BLaER1 treated with 17β-estradiol and CSF1 and Interleukin-3, amounts not matched to agents 10 nM and 100 nM (cell line): Measurements from ENCODE around the gene OR2T1.

ENCODE experiments used
- H3K27ac ChIP-seq, 11 experiments: shearing (Covaris generic); formaldehyde crosslinking; 2 replicates each; pipeline ENCODE4 v1.8.1; 2022
- H3K27me3 ChIP-seq, 11 experiments: shearing (Covaris generic); formaldehyde crosslinking; 2 replicates each; pipeline ENCODE4 v1.8.1; 2022
- H3K36me3 ChIP-seq, 11 experiments: shearing (Covaris generic); formaldehyde crosslinking; 2 replicates each; pipeline ENCODE4 v1.8.1; 2022
- H3K4me1 ChIP-seq, 10 experiments: shearing (Covaris generic); formaldehyde crosslinking; 2 replicates each; pipeline ENCODE4 v1.8.1; 2022
- H3K4me2 ChIP-seq, 11 experiments: shearing (Covaris generic); formaldehyde crosslinking; 2 replicates each; pipeline ENCODE4 v1.8.1; 2022
- H3K4me3 ChIP-seq, 10 experiments: shearing (Covaris generic); formaldehyde crosslinking; 2 replicates each; pipeline ENCODE4 v1.8.1; 2022
- H3K9ac ChIP-seq, 11 experiments: shearing (Covaris generic); formaldehyde crosslinking; 2 replicates each; pipeline ENCODE4 v1.8.1; 2022
- H3K9me3 ChIP-seq, 11 experiments: shearing (Covaris generic); formaldehyde crosslinking; replicated peaks in 1 of 11; 2 replicates each; pipeline ENCODE4 v1.8.1; 2022
- H4K20me1 ChIP-seq, 11 experiments: shearing (Covaris generic); formaldehyde crosslinking; 2 replicates each; pipeline ENCODE4 v1.8.1; 2022
- Cebpa-rat ChIP-seq, 11 experiments: shearing (Covaris generic); IDR thresholded peaks; 2 replicates each; pipeline ENCODE4 v1.8.1; 2022

OR2T1 gene

DNA sequence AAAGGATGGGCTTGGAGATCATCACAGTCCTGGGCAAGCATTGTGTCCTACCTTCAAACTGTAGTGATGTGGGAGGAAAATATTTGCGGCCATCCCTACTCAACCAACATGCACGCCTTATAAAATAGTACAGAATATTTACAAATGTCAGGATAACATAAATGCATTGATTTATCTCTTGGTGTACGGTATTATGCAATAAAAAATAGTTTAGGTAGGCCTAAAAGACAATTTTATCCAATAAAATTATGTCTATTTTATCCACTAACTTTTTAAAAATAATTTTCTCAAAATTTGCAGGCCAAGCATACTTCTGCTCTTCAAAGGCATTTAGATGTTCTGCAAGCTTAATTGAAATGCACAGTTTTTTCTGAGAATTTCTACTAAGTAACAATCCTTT lies at the start of gene OR2T1:
Gene OR2T1 (plus strand): TSS at position 301 of the 400 bp plus-strand sequence. CDS start 3,100 bp downstream, outside the sequence.
- no peak within 1 kb of the TSS for H3K4me2 ChIP-seq
- H3K4me3 ChIP-seq, result no peak within 1 kb of the TSS
- H3K9me3 ChIP-seq, result peaks cover 0 to 8% (median 5%) of the 10 kb centered on the region in 11 experiments; a peak in 14 of 22 replicates

GRCh38 chr1:248359415-248359814 lies 43.4 kb upstream of the OR2T1 start:
- H3K4me1 ChIP-seq, result peaks cover 19 to 60% (median 46%) of the 10 kb centered on the region in 10 experiments
- H4K20me1 ChIP-seq, result no peaks in the 10 kb centered on the region
- TF ChIP-seq Cebpa-rat (IDR thresholded peaks at IDR 0.05), result no peak
- no peak overlapping the region for H3K27ac ChIP-seq
- no peaks in the 10 kb centered on the region for H3K36me3 ChIP-seq
- H3K27me3 ChIP-seq, result no peaks in the 10 kb centered on the region
- no peak overlapping the region for H3K4me3 ChIP-seq
- H3K9ac ChIP-seq, result no peak overlapping the region
- H3K4me2 ChIP-seq, result peak overlapping the region in 4 of 11 experiments; percentile 11 to 69 (median 66); a peak in 4 of 22 replicates
- peaks cover 0 to 9% (median under 1%) of the 10 kb centered on the region in 11 experiments; a peak in 13 of 22 replicates for H3K9me3 ChIP-seq

More for the DNA sequence above, at the start of gene OR2T1:
- Histone ChIP-seq H4K20me1 (no peaks in the 10 kb centered on the region), H3K9ac (no peak within 1 kb of the TSS), H3K36me3 (no peaks in the 10 kb centered on the region), H3K27ac (no peak within 1 kb of the TSS), H3K27me3 (no peaks in the 10 kb centered on the region), H3K4me1 (no peaks in the 10 kb centered on the region)
- no peak for TF ChIP-seq Cebpa-rat (IDR thresholded peaks at IDR 0.05)

GRCh38 chr1:248361121-248361715 lies 41.6 kb upstream of the OR2T1 start, which contains the start of gene OR2T4:
Gene OR2T4 (plus strand): TSS chr1:248361665. CDS start chr1:248361665, 0 bp downstream.
- no peaks in the 10 kb centered on the region for H3K27me3 ChIP-seq
- peaks cover 19 to 59% (median 46%) of the 10 kb centered on the region in 10 experiments for H3K4me1 ChIP-seq
- H3K4me3 ChIP-seq, result no peak within 1 kb of the TSS
- H3K27ac ChIP-seq, result peak within 1 kb of the TSS in 8 of 11 experiments; percentile 34 to 72 (median 57); a peak in 14 of 22 replicates
- H3K4me2 ChIP-seq, result peak within 1 kb of the TSS; percentile 42 to 71 (median 59)
- no peak for TF ChIP-seq Cebpa-rat (IDR thresholded peaks at IDR 0.05)
- no peaks in the 10 kb centered on the region for H3K36me3 ChIP-seq
- H3K9me3 ChIP-seq, result peaks cover 4 to 15% (median 11%) of the 10 kb centered on the region in 11 experiments; a peak in 20 of 22 replicates
- peak within 1 kb of the TSS in 3 of 11 experiments; percentile 2 to 45 (median 36); a peak in 6 of 22 replicates for H3K9ac ChIP-seq
- H4K20me1 ChIP-seq, result no peaks in the 10 kb centered on the region

GRCh38 chr1:248366609-248367008 lies 36.2 kb upstream of the OR2T1 start:
- H3K9ac ChIP-seq, result no peak overlapping the region
- H3K27me3 ChIP-seq, result no peaks in the 10 kb centered on the region
- H3K4me2 ChIP-seq, result no peak overlapping the region
- peaks cover 1 to 6% (median 4%) of the 10 kb centered on the region in 10 experiments; a peak in 16 of 20 replicates for H3K4me1 ChIP-seq
- H3K9me3 ChIP-seq, result peaks cover 4 to 15% (median 11%) of the 10 kb centered on the region in 11 experiments; a peak in 20 of 22 replicates
- H4K20me1 ChIP-seq, result no peaks in the 10 kb centered on the region
- no peak for TF ChIP-seq Cebpa-rat (IDR thresholded peaks at IDR 0.05)
- no peak overlapping the region for H3K27ac ChIP-seq
- H3K4me3 ChIP-seq, result no peak overlapping the region
- H3K36me3 ChIP-seq, result no peaks in the 10 kb centered on the region

GRCh38 chr1:248372394-248372793 lies 30.5 kb upstream of the OR2T1 start:
- Histone ChIP-seq H3K4me2 (peak overlapping the region in 7 of 11 experiments; percentile 3 to 39 (median 13); a peak in 7 of 22 replicates), H4K20me1 (no peaks in the 10 kb centered on the region), H3K9me3 (no peaks in the 10 kb centered on the region; a peak in 1 of 22 replicates), H3K27me3 (no peaks in the 10 kb centered on the region), H3K9ac (no peak overlapping the region), H3K27ac (no peak overlapping the region), H3K4me3 (no peak overlapping the region), H3K4me1 (peaks cover 5 to 21% (median 16%) of the 10 kb centered on the region in 10 experiments; a peak in 15 of 20 replicates), H3K36me3 (no peaks in the 10 kb centered on the region)
- no peak for TF ChIP-seq Cebpa-rat (IDR thresholded peaks at IDR 0.05)

DNA sequence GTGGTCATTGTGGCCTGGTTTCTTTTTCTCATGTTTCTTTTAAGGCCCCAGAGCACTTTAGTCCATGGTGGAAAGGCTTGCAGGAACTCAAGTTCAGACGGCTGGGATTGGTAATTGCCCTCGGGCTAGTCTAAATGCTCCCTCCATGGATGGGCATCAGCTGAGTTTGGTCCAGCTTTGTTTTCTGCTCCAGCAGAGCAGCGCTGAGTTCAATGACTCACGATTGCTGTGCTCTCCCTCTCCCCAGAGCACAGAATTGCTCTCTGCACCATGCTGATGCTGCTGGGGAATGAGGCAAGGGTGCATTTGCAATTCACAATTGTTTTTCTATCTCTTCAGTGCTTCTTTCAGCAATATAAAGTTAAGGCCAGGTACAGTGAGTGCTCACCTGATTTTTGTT lies 29.1 kb upstream of the OR2T1 start:
- Histone ChIP-seq H3K27me3 (no peaks in the 10 kb centered on the region), H3K9me3 (no peaks in the 10 kb centered on the region; a peak in 1 of 22 replicates), H3K9ac (no peak overlapping the region), H3K4me2 (no peak overlapping the region), H3K36me3 (no peaks in the 10 kb centered on the region), H3K4me1 (peaks cover 5 to 23% (median 17%) of the 10 kb centered on the region in 10 experiments; a peak in 15 of 20 replicates), H3K27ac (no peak overlapping the region), H3K4me3 (no peak overlapping the region), H4K20me1 (no peaks in the 10 kb centered on the region)
- TF ChIP-seq Cebpa-rat (IDR thresholded peaks at IDR 0.05), result no peak

DNA sequence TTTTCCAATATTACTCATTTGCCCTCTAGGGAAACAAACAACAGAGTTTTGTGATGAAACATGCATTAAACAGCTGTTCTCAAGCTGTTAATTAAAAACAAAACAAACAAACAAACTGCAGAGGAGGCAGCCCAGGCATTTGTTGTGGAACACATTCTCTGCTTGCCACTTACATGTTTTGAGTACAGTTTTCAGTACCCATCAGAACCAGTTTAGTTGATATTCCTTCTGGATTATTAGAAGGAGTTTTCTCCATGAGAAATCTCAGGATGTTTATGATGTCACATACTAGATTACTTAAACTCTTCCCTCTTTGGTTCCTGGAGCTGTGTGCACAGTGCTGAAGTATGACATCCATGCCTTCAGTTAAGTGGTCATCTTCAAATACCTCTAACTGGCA lies 27.4 kb upstream of the OR2T1 start, which contains the start of gene OR2T6:
Gene OR2T6 (plus strand): TSS at position 301 of the 400 bp plus-strand sequence. CDS start 11,863 bp downstream, outside the sequence.
- no peaks in the 10 kb centered on the region for H3K27me3 ChIP-seq
- H3K4me2 ChIP-seq, result peak within 1 kb of the TSS in 4 of 11 experiments; percentile 30 to 60 (median 46); a peak in 7 of 22 replicates
- peak within 1 kb of the TSS in 6 of 11 experiments; percentile 6 to 44 (median 31); a peak in 8 of 22 replicates for H3K27ac ChIP-seq
- H4K20me1 ChIP-seq, result no peaks in the 10 kb centered on the region
- H3K36me3 ChIP-seq, result no peaks in the 10 kb centered on the region
- no peaks in the 10 kb centered on the region for H3K9me3 ChIP-seq
- no peak for TF ChIP-seq Cebpa-rat (IDR thresholded peaks at IDR 0.05)
- peaks cover 5 to 23% (median 17%) of the 10 kb centered on the region in 10 experiments; a peak in 15 of 20 replicates for H3K4me1 ChIP-seq
- no peak within 1 kb of the TSS for H3K9ac ChIP-seq
- H3K4me3 ChIP-seq, result no peak within 1 kb of the TSS

- Histone ChIP-seq H3K9ac (no peak overlapping the region), H3K27me3 (no peaks in the 10 kb centered on the region), H3K27ac (peak overlapping the region in 7 of 11 experiments; percentile 17 to 44 (median 34); a peak in 10 of 22 replicates), H3K36me3 (no peaks in the 10 kb centered on the region), H4K20me1 (no peaks in the 10 kb centered on the region), H3K4me1 (peaks cover 5 to 23% (median 17%) of the 10 kb centered on the region in 10 experiments; a peak in 15 of 20 replicates), H3K4me3 (no peak overlapping the region), H3K4me2 (peak overlapping the region in 10 of 11 experiments; percentile 4 to 60 (median 44); a peak in 18 of 22 replicates), H3K9me3 (no peaks in the 10 kb centered on the region)
- no peak for TF ChIP-seq Cebpa-rat (IDR thresholded peaks at IDR 0.05)
Observed at GRCh38 chr1:248376916-248377315, 25.9 kb upstream of the OR2T1 start.

DNA sequence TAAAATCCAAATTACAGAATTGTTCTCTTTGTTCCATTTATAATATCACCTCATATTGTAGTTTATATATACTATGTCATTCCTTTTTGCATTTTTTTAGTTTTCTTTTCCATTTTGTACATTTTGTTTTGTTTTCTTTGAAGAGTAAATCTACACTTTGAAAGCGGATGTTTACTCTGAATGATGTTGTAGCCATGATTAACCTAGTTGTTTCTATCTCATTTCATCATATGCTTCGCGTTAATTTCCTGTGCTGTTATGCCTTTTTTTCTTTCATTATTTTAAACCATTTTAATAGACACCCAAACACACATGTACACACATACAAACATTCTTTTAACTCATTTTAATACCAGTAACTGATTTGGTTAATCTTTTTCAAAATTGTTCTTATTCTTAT lies 22.0 kb upstream of the OR2T1 start:
- Histone ChIP-seq H3K27me3 (no peaks in the 10 kb centered on the region), H3K9me3 (no peaks in the 10 kb centered on the region), H3K4me1 (peaks cover 0 to 13% (median 10%) of the 10 kb centered on the region in 10 experiments; a peak in 14 of 20 replicates), H3K9ac (no peak overlapping the region), H3K4me2 (no peak overlapping the region), H3K27ac (no peak overlapping the region), H3K36me3 (no peaks in the 10 kb centered on the region), H4K20me1 (no peaks in the 10 kb centered on the region), H3K4me3 (no peak overlapping the region)
- no peak for TF ChIP-seq Cebpa-rat (IDR thresholded peaks at IDR 0.05)
